WTC11 (cell line): ENCODE measurements around the gene AGO4. TPM values are rescaled to one million over a fixed set of nuclear protein-coding genes. Genes with fewer than 3 reads are reported as not detected.

Experiments used
- ATAC-seq: fragments of 200-7000 bp; cut with Tn5 transposase; 2 replicates; pipeline ENCODE4 v1.10.0; 2021; ENCODE audit warnings: mild to moderate bottlenecking, moderate library complexity
- CTCF ChIA-PET: fragments of 300-600 bp; sonication (Branson Sonifier 250); formaldehyde crosslinking; loops from one replicate; lab custom pipeline; 2021; ENCODE audit warnings: antibody characterized with exemption; lab: Charles Lee
- POLR2A ChIA-PET: fragments of 350-600 bp; sonication (Branson Sonifier 250); formaldehyde crosslinking; loops from one replicate; lab custom pipeline; 2021; ENCODE audit warnings: antibody characterized with exemption; lab: Charles Lee
- DNase-seq: peaks from one replicate; pipeline ENCODE4 v3.0.0; 2021; ENCODE audit warnings: low spot score
- H3K27ac Mint-ChIP-seq: 2 replicates; pipeline ENCODE4 v1.8.0; 2021; ENCODE audit warnings: mixed read lengths
- H3K27me3 Mint-ChIP-seq: 2 replicates; pipeline ENCODE4 v1.8.0; 2021; ENCODE audit warnings: low read depth, mild to moderate bottlenecking, moderate library complexity, mixed read lengths
- H3K36me3 Mint-ChIP-seq: 2 replicates; pipeline ENCODE4 v1.8.0; 2021; ENCODE audit warnings: mixed read lengths
- H3K4me1 Mint-ChIP-seq: 2 replicates; pipeline ENCODE4 v1.8.0; 2022; ENCODE audit warnings: mixed read lengths
- H3K4me3 Mint-ChIP-seq: 2 replicates; pipeline ENCODE4 v1.8.0; 2021; ENCODE audit warnings: mild to moderate bottlenecking, moderate library complexity, mixed read lengths
- H3K9me3 Mint-ChIP-seq: 2 replicates; pipeline ENCODE4 v1.8.0; 2021; ENCODE audit warnings: mixed read lengths
- CTCF ChIP-seq: fragments of 200-600 bp; IDR thresholded peaks from 2 replicates; pipeline ENCODE4 v1.8.0; 2022; ENCODE audit warnings: antibody characterized with exemption
- EMX1 ChIP-seq: fragments of 250-450 bp; sonication (Bioruptor Pico); IDR thresholded peaks from 2 replicates; pipeline ENCODE4 v1.8.0; 2021; ENCODE audit warnings: mild to moderate bottlenecking
- ERG ChIP-seq: fragments of 250-450 bp; sonication (Bioruptor Pico); IDR thresholded peaks from 2 replicates; pipeline ENCODE4 v1.8.0; 2021; ENCODE audit warnings: mild to moderate bottlenecking
- FOXK1 ChIP-seq: sonication (generic); formaldehyde crosslinking; IDR thresholded peaks from 2 replicates; pipeline ENCODE4 v1.8.0; 2022; ENCODE audit warnings: mild to moderate bottlenecking, moderate library complexity, missing genetic modification reagents
- IRF2 ChIP-seq: sonication (generic); formaldehyde crosslinking; IDR thresholded peaks from 2 replicates; pipeline ENCODE4 v1.8.0; 2022; ENCODE audit warnings: low read depth, missing genetic modification reagents, borderline replicate concordance
- KAT7 ChIP-seq: sonication (generic); formaldehyde crosslinking; IDR thresholded peaks from 2 replicates; pipeline ENCODE4 v1.8.1; 2023; ENCODE audit warnings: missing genetic modification reagents, mild to moderate bottlenecking, borderline replicate concordance
- MLX ChIP-seq: sonication (generic); formaldehyde crosslinking; IDR thresholded peaks from 2 replicates; pipeline ENCODE4 v1.8.1; 2023; ENCODE audit warnings: mild to moderate bottlenecking, missing genetic modification reagents, moderate library complexity
- NFE2L1 ChIP-seq: sonication (generic); formaldehyde crosslinking; IDR thresholded peaks from 2 replicates; pipeline ENCODE4 v1.8.1; 2023; ENCODE audit warnings: missing genetic modification reagents
- NR1H2 ChIP-seq: sonication (generic); formaldehyde crosslinking; IDR thresholded peaks from 2 replicates; pipeline ENCODE4 v1.9.0; 2021; ENCODE audit warnings: mild to moderate bottlenecking, moderate library complexity, missing genetic modification reagents
- PRDM15 ChIP-seq: sonication (generic); formaldehyde crosslinking; IDR thresholded peaks from 2 replicates; pipeline ENCODE4 v1.8.0; 2022; ENCODE audit warnings: missing genetic modification reagents
- ZMAT4 ChIP-seq: fragments of 250-450 bp; sonication (Bioruptor Pico); IDR thresholded peaks from 2 replicates; pipeline ENCODE4 v1.9.0; 2021; ENCODE audit warnings: mild to moderate bottlenecking
- ZNF219 ChIP-seq: sonication (generic); formaldehyde crosslinking; IDR thresholded peaks from 2 replicates; pipeline ENCODE4 v1.8.0; 2023; ENCODE audit warnings: missing genetic modification reagents, mild to moderate bottlenecking, borderline replicate concordance
- ZNF232 ChIP-seq: sonication (generic); formaldehyde crosslinking; IDR thresholded peaks from 2 replicates; pipeline ENCODE4 v1.8.0; 2022; ENCODE audit warnings: mild to moderate bottlenecking, missing genetic modification reagents
- ZNF425 ChIP-seq: fragments of 250-450 bp; sonication (Bioruptor Pico); conservative IDR thresholded peaks from 2 replicates; pipeline ENCODE4 v1.9.0; 2021; ENCODE audit warnings: mild to moderate bottlenecking
- ZSCAN18 ChIP-seq: fragments of 250-450 bp; sonication (Bioruptor Pico); IDR thresholded peaks from 2 replicates; pipeline ENCODE4 v2.1.2; 2022; ENCODE audit warnings: mild to moderate bottlenecking, moderate library complexity
- total RNA-seq: library from RNA; stranded (reverse); gene quantifications from 3 replicates; pipeline ENCODE4 v1.2.3, GENCODE V29; 2021

The AGO4 gene
- total RNA-seq, 1 experiment from 2014 or later = 8.7 TPM

- TF ChIP-seq CTCF (no peak), ZSCAN18 (CRISPR knock-in tag) (no peak), NR1H2 (no peak), IRF2 (CRISPR knock-in tag) (no peak), PRDM15 (CRISPR knock-in tag) (no peak)
Measured at GRCh38 chr1:35825255-35825654, 17.4 kb downstream of the AGO4 start (continued).

GRCh38 chr1:35832276-35832905, 24.6 kb downstream of the AGO4 start:
- Mint-ChIP-seq H3K36me3 (peaks cover 31% of the 10 kb centered on the region), H3K9me3 (peaks cover 7% of the 10 kb centered on the region; the same call in 1 of the 2 replicates), H3K27ac (no peak overlapping the region), H3K27me3 (no peaks in the 10 kb centered on the region), H3K4me1 (peaks cover 3% of the 10 kb centered on the region; the same call in 1 of the 2 replicates), H3K4me3 (no peak overlapping the region)
- ChIA-PET CTCF (interaction anchor here (1.8 kb wide), 1 partner anchor 51 kb away, joined by 7 read pairs; the partner anchor contains the start of gene AGO1), POLR2A (no interaction called here)
- no peak for TF ChIP-seq ZMAT4
- TF ChIP-seq ZNF219 (CRISPR knock-in tag) = no peak
- no peak for TF ChIP-seq ZNF425 (CRISPR knock-in tag)
- no peak for TF ChIP-seq CTCF
- TF ChIP-seq KAT7 (CRISPR knock-in tag) = no peak
- no peak for TF ChIP-seq ERG
- TF ChIP-seq MLX (CRISPR knock-in tag) = no peak
- TF ChIP-seq ZNF232 = no peak
- no peak for TF ChIP-seq FOXK1
- TF ChIP-seq NFE2L1 = no peak
- TF ChIP-seq EMX1 (CRISPR knock-in tag) = no peak
- ATAC-seq = no peak
- DNase-seq = no peak
